Liver (tissue), 9 donors: ENCODE data around the gene RERE. TPM values are rescaled to one million over a fixed set of nuclear protein-coding genes. Genes with fewer than 3 reads are reported as not detected.

ENCODE experiments used
- DNase-seq: peaks from one replicate; pipeline ENCODE4 v3.0.0-alpha.2; 2017; ENCODE audit warnings: low spot score
- H3K27ac ChIP-seq, 2 donors: one replicate each; pipeline ENCODE4 v1.7.0; 2013; ENCODE audit warnings: inconsistent platforms in 2 of 2, low read length in 2 of 2, control low read depth in 1 of 2, low read depth in 1 of 2, mild to moderate bottlenecking in 1 of 2
- H3K27me3 ChIP-seq, 4 donors: one replicate each; pipeline versions ENCODE4 v1.6.1 to v1.7.0; 2013; ENCODE audit warnings: low read length in 3 of 4, inconsistent platforms in 1 of 4, mild to moderate bottlenecking in 1 of 4, moderate library complexity in 1 of 4; ENCODE audit not compliant: control insufficient read depth in 4 of 4, insufficient read depth in 4 of 4
- H3K36me3 ChIP-seq, 4 donors: one replicate each; pipeline versions ENCODE4 v1.6.1 to v1.7.0; 2013; ENCODE audit warnings: low read length in 3 of 4, mild to moderate bottlenecking in 3 of 4, low read depth in 1 of 4, moderate library complexity in 1 of 4; ENCODE audit not compliant: control insufficient read depth in 4 of 4, insufficient read depth in 3 of 4
- H3K4me1 ChIP-seq, 4 donors: one replicate each; pipeline versions ENCODE4 v1.6.1 to v1.7.0; 2013; ENCODE audit warnings: low read length in 3 of 4, mild to moderate bottlenecking in 3 of 4, moderate library complexity in 1 of 4; ENCODE audit not compliant: control insufficient read depth in 4 of 4, insufficient read depth in 4 of 4
- H3K4me3 ChIP-seq, 3 donors: one replicate each; pipeline versions ENCODE4 v1.6.1 to v1.7.0; 2013; ENCODE audit warnings: low read length in 3 of 3, control low read depth in 1 of 3, low read depth in 1 of 3, mild to moderate bottlenecking in 1 of 3
- H3K9ac ChIP-seq, 2 donors: one replicate each; pipeline ENCODE4 v1.7.0; 2013; ENCODE audit warnings: low read length in 2 of 2, mild to moderate bottlenecking in 2 of 2, moderate library complexity in 2 of 2, control low read depth in 1 of 2, low read depth in 1 of 2
- H3K9me3 ChIP-seq, 4 donors: one replicate each; pipeline versions ENCODE4 v1.6.1 to v1.7.0; 2013; ENCODE audit warnings: low read length in 3 of 4; ENCODE audit not compliant: control insufficient read depth in 4 of 4
- FOXA1 ChIP-seq: IDR thresholded peaks from 2 replicates; pipeline ENCODE4 v1.6.1; 2016; ENCODE audit warnings: antibody characterized with exemption
- FOXA2 ChIP-seq: IDR thresholded peaks from 2 replicates; pipeline ENCODE4 v1.6.1; 2016; ENCODE audit warnings: antibody characterized with exemption
- GABPA ChIP-seq, 2 donors: IDR thresholded peaks in 1 of 2; conservative IDR thresholded peaks in 1 of 2; 2 replicates each; pipeline ENCODE4 v1.6.1; 2016; ENCODE audit warnings: antibody characterized with exemption in 2 of 2, mild to moderate bottlenecking in 1 of 2, moderate library complexity in 1 of 2
- HNF4A ChIP-seq, 2 donors: conservative IDR thresholded peaks; 2 replicates each; pipeline ENCODE4 v1.6.1; 2016; ENCODE audit warnings: antibody characterized with exemption in 2 of 2, mild to moderate bottlenecking in 2 of 2
- HNF4G ChIP-seq: IDR thresholded peaks from 2 replicates; pipeline ENCODE4 v1.6.1; 2016; ENCODE audit warnings: antibody characterized with exemption
- JUND ChIP-seq, 2 donors: IDR thresholded peaks; 2 replicates each; pipeline ENCODE4 v1.6.1; 2016; ENCODE audit warnings: antibody characterized with exemption in 2 of 2
- NR2F2 ChIP-seq: IDR thresholded peaks from 2 replicates; pipeline ENCODE4 v1.6.1; 2016; ENCODE audit warnings: antibody characterized with exemption
- RAD21 ChIP-seq, 2 donors: IDR thresholded peaks; 2 replicates each; pipeline ENCODE4 v1.6.1; 2016; ENCODE audit warnings: antibody characterized with exemption in 2 of 2, mild to moderate bottlenecking in 2 of 2
- RXRA ChIP-seq, 2 donors: IDR thresholded peaks; 2 replicates each; pipeline ENCODE4 v1.6.1; 2017 to 2018; ENCODE audit warnings: antibody characterized with exemption in 2 of 2, mild to moderate bottlenecking in 1 of 2
- SP1 ChIP-seq: IDR thresholded peaks from 2 replicates; pipeline ENCODE4 v1.6.1; 2018; ENCODE audit warnings: antibody characterized with exemption, mild to moderate bottlenecking
- TAF1 ChIP-seq: conservative IDR thresholded peaks from 2 replicates; pipeline ENCODE4 v1.6.1; 2016; ENCODE audit warnings: antibody characterized with exemption, mild to moderate bottlenecking
- YY1 ChIP-seq: IDR thresholded peaks from 2 replicates; pipeline ENCODE4 v1.6.1; 2016; ENCODE audit warnings: antibody characterized with exemption, mild to moderate bottlenecking
- WGBS: extraction: QIAGEN DNeasy Blood & Tissue Kit; methylation state at CpG from one replicate; pipeline ENCODE4 v1.1.7; 2013; 5-methylcytosine and 5-hydroxymethylcytosine counted together
- polyA plus RNA-seq, 2 donors: library from polyadenylated mRNA; stranded (reverse) in 1 of 2; unstranded in 1 of 2; fragments of 200-250 nt in 1 of 2; fragments of >200 nt in 1 of 2; fragmentation: Nextera tagmentation in 1 of 2; extraction: Ambion mirVana in 1 of 2; gene quantifications; one replicate each; pipeline versions ENCODE4 v1.2.1 to v1.2.3, GENCODE V29; 2013 to 2015
- total RNA-seq, 2 donors: library from RNA; depleted of rRNA; stranded (reverse); fragments of >200 nt; gene quantifications; one replicate each; pipeline ENCODE4 v1.2.3, GENCODE V29; 2014
- TF ChIP-seq, protein P1 (sequence below): IDR thresholded peaks from 2 replicates; pipeline ENCODE4 v1.6.1; 2016; ENCODE audit warnings: antibody characterized with exemption
- TF ChIP-seq, protein P2 (sequence below): fragments of 150-350 bp; IDR thresholded peaks from 2 replicates; pipeline ENCODE4 v1.5.1; 2017; ENCODE audit warnings: improper control_type of control experiment, low read depth, low read length; ENCODE audit not compliant: missing input control
- TF ChIP-seq, protein P3 (sequence below): IDR thresholded peaks from 2 replicates; pipeline ENCODE4 v1.6.1; 2016; ENCODE audit warnings: antibody characterized with exemption
- TF ChIP-seq, protein P4 (sequence below): IDR thresholded peaks from 2 replicates; pipeline ENCODE4 v1.6.1; 2016; ENCODE audit warnings: antibody characterized with exemption, mild to moderate bottlenecking
- TF ChIP-seq, protein P5 (sequence below): IDR thresholded peaks from 2 replicates; pipeline ENCODE4 v1.6.1; 2016; ENCODE audit warnings: antibody characterized with exemption
- donor health status: healthy.
- donor health status: healthy.
- donor health status: healthy.
- donor health status: healthy.
- donor health status: healthy.

Gene RERE
- total and polyA plus RNA-seq, 4 donors: 9.8 to 49.1 (median 24.8) TPM

DNA sequence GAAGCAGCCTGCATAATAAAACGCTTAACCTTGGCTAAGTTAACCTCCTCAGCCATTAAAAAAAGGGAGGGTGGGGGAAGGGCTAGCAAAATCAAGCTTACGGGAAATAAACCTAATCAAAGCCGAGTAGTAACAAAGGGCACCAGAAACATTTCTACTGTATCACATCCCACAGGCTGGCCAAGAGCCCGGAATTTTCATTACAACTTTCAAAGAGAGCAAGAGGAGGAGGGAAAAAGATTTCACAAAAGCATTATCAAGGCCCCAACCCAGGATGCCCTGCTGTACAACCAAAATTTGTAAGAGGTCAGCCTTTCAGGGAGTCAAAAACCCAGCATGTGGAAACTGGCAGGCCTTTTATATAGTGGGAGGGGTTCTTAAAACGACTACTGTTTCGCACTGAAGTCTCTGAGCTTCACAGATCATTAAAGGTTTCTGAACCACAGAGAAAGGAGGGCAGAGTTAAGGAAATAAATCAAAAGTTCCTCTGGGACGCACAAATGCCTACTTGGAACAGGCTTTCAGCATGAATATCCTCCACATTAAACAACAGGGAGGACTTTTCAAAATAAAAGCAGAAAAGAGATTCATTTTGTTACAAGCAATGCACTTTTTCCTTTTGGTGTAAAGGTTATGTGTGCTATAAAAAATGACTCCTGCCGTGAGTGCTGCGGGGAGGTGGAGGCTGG is 409.1 kb downstream of the RERE start (continued):
- TF ChIP-seq GABPA (IDR thresholded peaks at IDR 0.05 in 1 of 2, conservative IDR thresholded peaks at IDR 0.05 in 1 of 2): peak in 1 of 2 donors; percentile 50
- TF ChIP-seq, protein P1, sequence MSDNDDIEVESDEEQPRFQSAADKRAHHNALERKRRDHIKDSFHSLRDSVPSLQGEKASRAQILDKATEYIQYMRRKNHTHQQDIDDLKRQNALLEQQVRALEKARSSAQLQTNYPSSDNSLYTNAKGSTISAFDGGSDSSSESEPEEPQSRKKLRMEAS: peak; percentile 82
- TF ChIP-seq FOXA2: no peak

DNA sequence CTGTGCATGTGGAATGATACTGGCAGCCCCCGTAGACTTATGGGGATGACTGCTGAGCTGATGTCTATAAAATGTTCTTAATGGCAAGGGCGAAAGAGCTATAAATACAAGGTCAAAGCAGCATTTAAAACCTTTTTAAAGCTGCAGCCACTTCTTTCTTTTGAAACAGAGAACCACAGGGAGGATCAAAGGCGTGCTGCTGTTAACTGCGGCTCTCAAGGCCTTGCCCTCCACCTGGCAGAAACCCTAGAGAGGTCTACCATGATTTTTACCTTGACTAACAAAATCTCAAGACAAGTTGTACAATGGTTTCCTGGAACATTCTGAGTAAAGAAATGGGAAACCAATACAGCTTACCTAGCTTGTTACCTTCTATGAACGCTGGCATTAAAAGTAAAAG is 409.8 kb downstream of the RERE start:
- DNase-seq: no peak
- TF ChIP-seq SP1 (no peak), FOXA1 (no peak), FOXA2 (no peak), NR2F2 (no peak), RXRA (IDR thresholded peaks at IDR 0.05) (no peak), HNF4A (conservative IDR thresholded peaks at IDR 0.05) (no peak), TAF1 (no peak), HNF4G (no peak), RAD21 (IDR thresholded peaks at IDR 0.05) (no peak), YY1 (no peak), GABPA (IDR thresholded peaks at IDR 0.05 in 1 of 2, conservative IDR thresholded peaks at IDR 0.05 in 1 of 2) (no peak), JUND (IDR thresholded peaks at IDR 0.05) (no peak)
- TF ChIP-seq, protein P2, sequence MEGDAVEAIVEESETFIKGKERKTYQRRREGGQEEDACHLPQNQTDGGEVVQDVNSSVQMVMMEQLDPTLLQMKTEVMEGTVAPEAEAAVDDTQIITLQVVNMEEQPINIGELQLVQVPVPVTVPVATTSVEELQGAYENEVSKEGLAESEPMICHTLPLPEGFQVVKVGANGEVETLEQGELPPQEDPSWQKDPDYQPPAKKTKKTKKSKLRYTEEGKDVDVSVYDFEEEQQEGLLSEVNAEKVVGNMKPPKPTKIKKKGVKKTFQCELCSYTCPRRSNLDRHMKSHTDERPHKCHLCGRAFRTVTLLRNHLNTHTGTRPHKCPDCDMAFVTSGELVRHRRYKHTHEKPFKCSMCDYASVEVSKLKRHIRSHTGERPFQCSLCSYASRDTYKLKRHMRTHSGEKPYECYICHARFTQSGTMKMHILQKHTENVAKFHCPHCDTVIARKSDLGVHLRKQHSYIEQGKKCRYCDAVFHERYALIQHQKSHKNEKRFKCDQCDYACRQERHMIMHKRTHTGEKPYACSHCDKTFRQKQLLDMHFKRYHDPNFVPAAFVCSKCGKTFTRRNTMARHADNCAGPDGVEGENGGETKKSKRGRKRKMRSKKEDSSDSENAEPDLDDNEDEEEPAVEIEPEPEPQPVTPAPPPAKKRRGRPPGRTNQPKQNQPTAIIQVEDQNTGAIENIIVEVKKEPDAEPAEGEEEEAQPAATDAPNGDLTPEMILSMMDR: no peak
- TF ChIP-seq, protein P3, sequence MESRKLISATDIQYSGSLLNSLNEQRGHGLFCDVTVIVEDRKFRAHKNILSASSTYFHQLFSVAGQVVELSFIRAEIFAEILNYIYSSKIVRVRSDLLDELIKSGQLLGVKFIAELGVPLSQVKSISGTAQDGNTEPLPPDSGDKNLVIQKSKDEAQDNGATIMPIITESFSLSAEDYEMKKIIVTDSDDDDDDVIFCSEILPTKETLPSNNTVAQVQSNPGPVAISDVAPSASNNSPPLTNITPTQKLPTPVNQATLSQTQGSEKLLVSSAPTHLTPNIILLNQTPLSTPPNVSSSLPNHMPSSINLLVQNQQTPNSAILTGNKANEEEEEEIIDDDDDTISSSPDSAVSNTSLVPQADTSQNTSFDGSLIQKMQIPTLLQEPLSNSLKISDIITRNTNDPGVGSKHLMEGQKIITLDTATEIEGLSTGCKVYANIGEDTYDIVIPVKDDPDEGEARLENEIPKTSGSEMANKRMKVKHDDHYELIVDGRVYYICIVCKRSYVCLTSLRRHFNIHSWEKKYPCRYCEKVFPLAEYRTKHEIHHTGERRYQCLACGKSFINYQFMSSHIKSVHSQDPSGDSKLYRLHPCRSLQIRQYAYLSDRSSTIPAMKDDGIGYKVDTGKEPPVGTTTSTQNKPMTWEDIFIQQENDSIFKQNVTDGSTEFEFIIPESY: no peak
- TF ChIP-seq, protein P4, sequence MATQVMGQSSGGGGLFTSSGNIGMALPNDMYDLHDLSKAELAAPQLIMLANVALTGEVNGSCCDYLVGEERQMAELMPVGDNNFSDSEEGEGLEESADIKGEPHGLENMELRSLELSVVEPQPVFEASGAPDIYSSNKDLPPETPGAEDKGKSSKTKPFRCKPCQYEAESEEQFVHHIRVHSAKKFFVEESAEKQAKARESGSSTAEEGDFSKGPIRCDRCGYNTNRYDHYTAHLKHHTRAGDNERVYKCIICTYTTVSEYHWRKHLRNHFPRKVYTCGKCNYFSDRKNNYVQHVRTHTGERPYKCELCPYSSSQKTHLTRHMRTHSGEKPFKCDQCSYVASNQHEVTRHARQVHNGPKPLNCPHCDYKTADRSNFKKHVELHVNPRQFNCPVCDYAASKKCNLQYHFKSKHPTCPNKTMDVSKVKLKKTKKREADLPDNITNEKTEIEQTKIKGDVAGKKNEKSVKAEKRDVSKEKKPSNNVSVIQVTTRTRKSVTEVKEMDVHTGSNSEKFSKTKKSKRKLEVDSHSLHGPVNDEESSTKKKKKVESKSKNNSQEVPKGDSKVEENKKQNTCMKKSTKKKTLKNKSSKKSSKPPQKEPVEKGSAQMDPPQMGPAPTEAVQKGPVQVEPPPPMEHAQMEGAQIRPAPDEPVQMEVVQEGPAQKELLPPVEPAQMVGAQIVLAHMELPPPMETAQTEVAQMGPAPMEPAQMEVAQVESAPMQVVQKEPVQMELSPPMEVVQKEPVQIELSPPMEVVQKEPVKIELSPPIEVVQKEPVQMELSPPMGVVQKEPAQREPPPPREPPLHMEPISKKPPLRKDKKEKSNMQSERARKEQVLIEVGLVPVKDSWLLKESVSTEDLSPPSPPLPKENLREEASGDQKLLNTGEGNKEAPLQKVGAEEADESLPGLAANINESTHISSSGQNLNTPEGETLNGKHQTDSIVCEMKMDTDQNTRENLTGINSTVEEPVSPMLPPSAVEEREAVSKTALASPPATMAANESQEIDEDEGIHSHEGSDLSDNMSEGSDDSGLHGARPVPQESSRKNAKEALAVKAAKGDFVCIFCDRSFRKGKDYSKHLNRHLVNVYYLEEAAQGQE: no peak
- TF ChIP-seq, protein P5, sequence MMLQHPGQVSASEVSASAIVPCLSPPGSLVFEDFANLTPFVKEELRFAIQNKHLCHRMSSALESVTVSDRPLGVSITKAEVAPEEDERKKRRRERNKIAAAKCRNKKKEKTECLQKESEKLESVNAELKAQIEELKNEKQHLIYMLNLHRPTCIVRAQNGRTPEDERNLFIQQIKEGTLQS: no peak
- Histone ChIP-seq H3K4me3 (no peak overlapping the region), H3K36me3 (peaks cover 0 to 6% (median 5%) of the 10 kb centered on the region in 4 donors), H3K27me3 (no peaks in the 10 kb centered on the region), H3K27ac (peak overlapping the region; percentile 72 to 78), H3K9me3 (no peaks in the 10 kb centered on the region), H3K9ac (no peak overlapping the region), H3K4me1 (peaks cover 14 to 56% (median 52%) of the 10 kb centered on the region in 4 donors)
- 72% methylated on average over 5 of the region's 5 CpGs for WGBS
